T1000 (cell line): ENCODE data around the gene PPP1R18.
A peak's percentile ranks its signal among the peaks of the same experiment; 100 is the strongest.
"Not testable (repeated sequence)": the region's sequence is repeated elsewhere in the genome, so short reads cannot be mapped to it uniquely, and the experiment has no call there.

Experiments used
- DNase-seq: peaks from one replicate; lab custom pipeline; 2025; ENCODE audit warnings: mixed read lengths; lab: John Stamatoyannopoulos, UW

PPP1R18 gene

GRCh38 chr6:30686009-30686907 is at the start of gene PPP1R18:
Gene PPP1R18, minus strand, starts transcription at chr6:30686645. Its CDS starts 627 bp downstream, at chr6:30686018.
- peak; percentile 51 for DNase-seq

- DNase-seq = no peak
Observed at GRCh38 chr6:30735668-30736314, 49.3 kb upstream of the PPP1R18 start.

GRCh38 chr6:30732237-30732943 is 45.9 kb upstream of the PPP1R18 start:
- DNase-seq = no peak

GRCh38 chr6:30730601-30731435 is 44.4 kb upstream of the PPP1R18 start:
- no peak for DNase-seq

GRCh38 chr6:30727920-30728553 is 41.6 kb upstream of the PPP1R18 start:
- DNase-seq = no peak

- DNase-seq = no peak
Observed at GRCh38 chr6:30726506-30727413, 40.3 kb upstream of the PPP1R18 start.

GRCh38 chr6:30725713-30726505 is 39.5 kb upstream of the PPP1R18 start:
- no peak for DNase-seq

GRCh38 chr6:30724906-30725667 is 38.6 kb upstream of the PPP1R18 start:
- no peak for DNase-seq

- not testable (repeated sequence) for DNase-seq
Observed at GRCh38 chr6:30723843-30724741, 37.6 kb upstream of the PPP1R18 start.

- DNase-seq = not testable (repeated sequence)
Observed at GRCh38 chr6:30723159-30723842, 36.9 kb upstream of the PPP1R18 start.

GRCh38 chr6:30722280-30723112 is 36.1 kb upstream of the PPP1R18 start:
- DNase-seq = peak; percentile 58

GRCh38 chr6:30722025-30722279 is 35.5 kb upstream of the PPP1R18 start:
- not testable (repeated sequence) for DNase-seq

GRCh38 chr6:30721198-30722024 is 35.0 kb upstream of the PPP1R18 start:
- peak; percentile 86 for DNase-seq

GRCh38 chr6:30720738-30721197 is 34.3 kb upstream of the PPP1R18 start:
- DNase-seq = peak; percentile 22
